ENCODE data around the gene CARS1. TPM values are rescaled to one million over a fixed set of nuclear protein-coding genes. Genes with fewer than 3 reads are reported as not detected.

The CARS1 gene
- total and polyA plus RNA-seq, 10 of the 15 experiments (the other 5 are each of a cell fraction or from before 2014, with no cell fraction given) = 7.8 to 60.6 (median 45.7) TPM

DNA sequence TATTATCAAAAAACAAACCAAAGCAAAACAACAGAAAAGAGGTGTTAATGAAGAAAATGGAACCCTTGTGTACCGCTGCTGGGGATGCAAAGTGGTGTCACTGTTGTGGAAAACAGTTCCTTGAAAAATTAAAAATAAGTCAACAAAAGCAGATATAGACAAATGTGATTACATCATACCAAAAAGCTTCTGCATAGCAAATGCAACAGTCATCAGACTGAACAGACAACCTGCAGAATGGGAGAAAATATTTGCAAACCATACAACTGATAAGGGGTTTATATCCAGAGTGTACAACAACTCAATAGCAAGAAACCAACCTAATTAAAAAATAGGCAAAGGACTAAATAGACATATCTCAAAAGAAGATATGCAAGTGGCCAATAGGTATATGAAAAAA is 22.9 kb upstream of the CARS1 start:
- no peaks in the 10 kb centered on the region for H3K4me1 ChIP-seq (ENCODE audit: control insufficient read depth, insufficient read depth, low read length)
- BruUV-seq (replicated peaks) = no TSS peak
- no peak overlapping the region for H3K4me3 ChIP-seq
- ChIA-PET RAD21 (ENCODE audit: unreplicated experiment) (no interaction called here), SMC1A (ENCODE audit: uncharacterized antibody, unreplicated experiment) (interaction anchor here (0.7 kb wide), 1 partner anchor 44 kb away, joined by 3 read pairs; no protein-coding TSS in a partner anchor), CTCF (no interaction called here), POLR2A (no interaction called here)
- H4K20me1 ChIP-seq (ENCODE audit: control insufficient read depth, insufficient read depth) = no peaks in the 10 kb centered on the region
- H3K36me3 ChIP-seq (ENCODE audit: control insufficient read depth in 2 of 2, insufficient read depth in 2 of 2, low read length in 1 of 2) = no peaks in the 10 kb centered on the region
- no peak for TF ChIP-seq CBX3 (IDR thresholded peaks at IDR 0.05; ENCODE audit: borderline replicate concordance, low read depth)
- no peak for TF ChIP-seq NKRF (conservative IDR thresholded peaks at IDR 0.05)
- intact Hi-C loops (cut with micrococcal nuclease; ENCODE audit: unreplicated experiment) = no loop called here
- DNase-seq (ENCODE audit: low read depth, low spot score) (no peak), ATAC-seq (no peak), FAIRE-seq (no peak)
- H3K27ac ChIP-seq (ENCODE audit: control insufficient read depth, insufficient read depth) = no peak overlapping the region
- 29% methylated on average over 1 of the region's 1 CpG for WGBS (ENCODE audit: insufficient coverage, insufficient replicate concordance, low lambda C conversion rate, missing lambda C conversion rate)
- no peak overlapping the region for H2AFZ ChIP-seq (ENCODE audit: control insufficient read depth, low read depth, low read length)
- no peaks in the 10 kb centered on the region for H3K9me3 ChIP-seq (replicated peaks; ENCODE audit: control insufficient read depth, insufficient read depth, low read length)
- in situ Hi-C loops (cut with MboI) = no loop called here
- H3K79me2 ChIP-seq (ENCODE audit: control insufficient read depth, insufficient read depth, low read length) = no peaks in the 10 kb centered on the region
- no peak overlapping the region for H3K9ac ChIP-seq (ENCODE audit: control insufficient read depth, insufficient read depth, low read length)
- no peak overlapping the region for H3K4me2 ChIP-seq (ENCODE audit: control insufficient read depth, insufficient read depth)
- H3K27me3 ChIP-seq (replicated peaks in 1 of 2; ENCODE audit: control insufficient read depth in 2 of 2, insufficient read depth in 2 of 2, low read length in 1 of 2) = no peaks in the 10 kb centered on the region

DNA sequence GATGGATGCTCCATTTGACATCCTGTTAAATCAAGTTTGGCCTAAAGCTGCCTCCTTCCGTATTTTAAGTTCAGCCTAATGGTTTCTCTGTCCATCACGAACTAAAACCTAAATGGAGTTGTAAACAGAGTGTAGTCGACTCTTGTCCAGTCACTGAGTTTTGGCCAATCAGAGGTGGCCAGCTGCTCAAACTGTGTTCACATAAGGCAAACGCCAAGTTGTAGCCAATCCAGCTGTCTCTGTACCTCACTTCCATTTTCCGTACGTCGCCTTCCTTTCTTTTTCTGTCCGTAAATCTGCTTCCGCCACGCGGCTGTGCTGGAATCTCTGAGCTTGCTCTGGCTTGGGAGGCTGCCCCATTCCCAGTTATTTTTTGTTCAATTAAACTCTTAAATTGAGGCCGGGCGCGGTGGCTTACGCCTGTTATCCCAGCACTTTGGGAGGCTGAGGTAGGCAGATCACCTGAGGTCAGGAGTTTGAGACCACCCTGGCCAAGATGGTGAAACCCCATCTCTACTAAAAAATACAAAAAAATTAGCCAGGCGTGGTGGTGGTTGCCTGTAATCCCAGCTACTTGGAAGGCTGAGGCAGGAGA is 20.7 kb upstream of the CARS1 start:
- Histone ChIP-seq H4K20me1 (ENCODE audit: control insufficient read depth, insufficient read depth) (no peaks in the 10 kb centered on the region), H3K36me3 (ENCODE audit: control insufficient read depth in 2 of 2, insufficient read depth in 2 of 2, low read length in 1 of 2) (no peaks in the 10 kb centered on the region), H3K9me3 (replicated peaks; ENCODE audit: control insufficient read depth, insufficient read depth, low read length) (no peaks in the 10 kb centered on the region), H3K4me2 (ENCODE audit: control insufficient read depth, insufficient read depth) (no peak overlapping the region), H3K4me1 (ENCODE audit: control insufficient read depth, insufficient read depth, low read length) (no peaks in the 10 kb centered on the region), H3K79me2 (ENCODE audit: control insufficient read depth, insufficient read depth, low read length) (no peaks in the 10 kb centered on the region), H3K9ac (ENCODE audit: control insufficient read depth, insufficient read depth, low read length) (no peak overlapping the region), H3K27me3 (replicated peaks in 1 of 2; ENCODE audit: control insufficient read depth in 2 of 2, insufficient read depth in 2 of 2, low read length in 1 of 2) (no peaks in the 10 kb centered on the region), H2AFZ (ENCODE audit: control insufficient read depth, low read depth, low read length) (no peak overlapping the region), H3K27ac (ENCODE audit: control insufficient read depth, insufficient read depth) (no peak overlapping the region), H3K4me3 (no peak overlapping the region)
- no peak for TF ChIP-seq CHD1 (IDR thresholded peaks at IDR 0.05; ENCODE audit: low read depth, low read length)
- TF ChIP-seq NFYB (IDR thresholded peaks at IDR 0.05; ENCODE audit: insufficient read depth, low read depth, low read length) = no peak
- FAIRE-seq = no peak
- intact Hi-C loops (cut with micrococcal nuclease; ENCODE audit: unreplicated experiment) = no loop called here
- BruUV-seq (replicated peaks) = no TSS peak
- no peak for DNase-seq (ENCODE audit: low read depth, low spot score)
- POLR2A ChIA-PET = no interaction called here
- CTCF ChIA-PET = interaction anchor here (0.6 kb wide), 1 partner anchor 27 kb away, joined by 3 read pairs; no protein-coding TSS in a partner anchor
- SMC1A ChIA-PET (ENCODE audit: uncharacterized antibody, unreplicated experiment) = no interaction called here
- WGBS (ENCODE audit: insufficient coverage, insufficient replicate concordance, low lambda C conversion rate, missing lambda C conversion rate) = 61% methylated on average over 16 of the region's 16 CpGs
- ATAC-seq = no peak
- RAD21 ChIA-PET (ENCODE audit: unreplicated experiment) = no interaction called here
- in situ Hi-C loops (cut with MboI) = no loop called here

Data from GM12878 (cell line).